Measurements from ENCODE around the gene GNG14. TPM values are rescaled to one million over a fixed set of nuclear protein-coding genes. Genes with fewer than 3 reads are reported as not detected.

The GNG14 gene
- total and polyA plus RNA-seq, 10 of the 15 experiments (the other 5 are each of a cell fraction or from before 2014, with no cell fraction given), result not detected

- TF ChIP-seq SMAD1 (IDR thresholded peaks at IDR 0.05; ENCODE audit: low read depth, partially characterized antibody), result no peak
- no peak for TF ChIP-seq HDAC6 (IDR thresholded peaks at IDR 0.05; ENCODE audit: unreplicated experiment)
- no peak for TF ChIP-seq KLF5 (IDR thresholded peaks at IDR 0.05; ENCODE audit: partially characterized antibody)
- no peak for TF ChIP-seq ZNF24 (IDR thresholded peaks at IDR 0.05)
- TF ChIP-seq, protein P1, sequence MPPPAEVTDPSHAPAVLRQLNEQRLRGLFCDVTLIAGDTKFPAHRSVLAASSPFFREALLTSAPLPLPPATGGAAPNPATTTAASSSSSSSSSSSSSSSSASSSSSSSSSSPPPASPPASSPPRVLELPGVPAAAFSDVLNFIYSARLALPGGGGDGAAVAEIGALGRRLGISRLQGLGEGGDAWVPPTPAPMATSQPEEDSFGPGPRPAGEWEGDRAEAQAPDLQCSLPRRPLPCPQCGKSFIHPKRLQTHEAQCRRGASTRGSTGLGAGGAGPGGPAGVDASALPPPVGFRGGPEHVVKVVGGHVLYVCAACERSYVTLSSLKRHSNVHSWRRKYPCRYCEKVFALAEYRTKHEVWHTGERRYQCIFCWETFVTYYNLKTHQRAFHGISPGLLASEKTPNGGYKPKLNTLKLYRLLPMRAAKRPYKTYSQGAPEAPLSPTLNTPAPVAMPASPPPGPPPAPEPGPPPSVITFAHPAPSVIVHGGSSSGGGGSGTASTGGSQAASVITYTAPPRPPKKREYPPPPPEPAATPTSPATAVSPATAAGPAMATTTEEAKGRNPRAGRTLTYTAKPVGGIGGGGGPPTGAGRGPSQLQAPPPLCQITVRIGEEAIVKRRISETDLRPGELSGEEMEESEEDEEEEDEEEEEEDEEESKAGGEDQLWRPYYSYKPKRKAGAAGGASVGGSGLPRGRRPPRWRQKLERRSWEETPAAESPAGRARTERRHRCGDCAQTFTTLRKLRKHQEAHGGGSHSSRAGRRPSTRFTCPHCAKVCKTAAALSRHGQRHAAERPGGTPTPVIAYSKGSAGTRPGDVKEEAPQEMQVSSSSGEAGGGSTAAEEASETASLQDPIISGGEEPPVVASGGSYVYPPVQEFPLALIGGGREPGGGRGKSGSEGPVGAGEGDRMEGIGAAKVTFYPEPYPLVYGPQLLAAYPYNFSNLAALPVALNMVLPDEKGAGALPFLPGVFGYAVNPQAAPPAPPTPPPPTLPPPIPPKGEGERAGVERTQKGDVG (CRISPR knock-in tag; IDR thresholded peaks at IDR 0.05), result no peak
Measured at GRCh38 chr19:12737835-12738351, 50.1 kb downstream of the GNG14 start (continued).

Small RNA genes within 50 kb of the gene (small RNA-seq; reads per million reads assigned to genes)
- 41.0 reads per million, percentile 98 among the genes with 10 or more reads in this experiment for gene SNORD41

Other genes starting within 250 kb of the GNG14 start
Only the 7 nearest of the 25 such genes appear.
- 132 and 149 TPM in 2 replicates for gene MAN2B1, start 21.3 kb upstream of the GNG14 start, total RNA-seq (2014; rRNA removed)
- gene MAN2B1, start 21.3 kb upstream of the GNG14 start, total RNA-seq (2014; rRNA removed; fragmentation: Illumina TruSeq; extraction: Trizol), result 58.4 and 63.5 TPM in 2 replicates
- 209 and 224 TPM in 2 replicates for gene MAN2B1, start 21.3 kb upstream of the GNG14 start, total RNA-seq (2021)
- 18.2 and 48.7 TPM in 2 replicates for gene MAN2B1, start 21.3 kb upstream of the GNG14 start, polyA plus RNA-seq (2011; rRNA removed)
- 29.5 and 60.4 TPM in 2 replicates for gene MAN2B1, start 21.3 kb upstream of the GNG14 start, polyA plus RNA-seq (2014; fragmentation: Illumina TruSeq; extraction: Trizol)
- gene MAN2B1, start 21.3 kb upstream of the GNG14 start, polyA plus RNA-seq (2014; fragmentation: Nextera tagmentation; extraction: Ambion mirVana), result 10 to 100 TPM in 1 of 2 experiments, 1 to 10 TPM in 1; 7.6 to 33.6 TPM
- 99.2 and 104 TPM in 2 replicates for gene MAN2B1, start 21.3 kb upstream of the GNG14 start, polyA plus RNA-seq (2014; rRNA removed)
- gene MAN2B1, start 21.3 kb upstream of the GNG14 start, polyA plus RNA-seq (2016; fragmentation: Nextera tagmentation; extraction: Ambion mirVana), result 100 to 1,000 TPM; 118 to 133 TPM
- 12.2 and 14.0 TPM in 2 replicates for gene WDR83, start 21.2 kb upstream of the GNG14 start, total RNA-seq (2014; rRNA removed)
- 6.7 and 9.1 TPM in 2 replicates for gene WDR83, start 21.2 kb upstream of the GNG14 start, total RNA-seq (2014; rRNA removed; fragmentation: Illumina TruSeq; extraction: Trizol)
- 16.0 TPM in 2 replicates for gene WDR83, start 21.2 kb upstream of the GNG14 start, total RNA-seq (2021)
- 5.4 and 7.6 TPM in 2 replicates for gene WDR83, start 21.2 kb upstream of the GNG14 start, polyA plus RNA-seq (2011; rRNA removed)
- 2.2 and 4.5 TPM in 2 replicates for gene WDR83, start 21.2 kb upstream of the GNG14 start, polyA plus RNA-seq (2014; fragmentation: Illumina TruSeq; extraction: Trizol)
- gene WDR83, start 21.2 kb upstream of the GNG14 start, polyA plus RNA-seq (2014; fragmentation: Nextera tagmentation; extraction: Ambion mirVana), result 1 to 10 TPM in 1 of 2 experiments, under 1 TPM in 1; 0.58 to 2.3 TPM
- gene WDR83, start 21.2 kb upstream of the GNG14 start, polyA plus RNA-seq (2014; rRNA removed), result 12.6 and 16.5 TPM in 2 replicates
- 10 to 100 TPM; 15.0 to 17.7 TPM for gene WDR83, start 21.2 kb upstream of the GNG14 start, polyA plus RNA-seq (2016; fragmentation: Nextera tagmentation; extraction: Ambion mirVana)
- 89.6 and 94.9 TPM in 2 replicates for gene DHPS, start 6.1 kb upstream of the GNG14 start, total RNA-seq (2014; rRNA removed)
- 56.6 and 58.8 TPM in 2 replicates for gene DHPS, start 6.1 kb upstream of the GNG14 start, total RNA-seq (2014; rRNA removed; fragmentation: Illumina TruSeq; extraction: Trizol)
- 87.2 and 90.4 TPM in 2 replicates for gene DHPS, start 6.1 kb upstream of the GNG14 start, total RNA-seq (2021)
- gene DHPS, start 6.1 kb upstream of the GNG14 start, polyA plus RNA-seq (2011; rRNA removed), result 74.4 and 104 TPM in 2 replicates
- 57.8 and 64.6 TPM in 2 replicates for gene DHPS, start 6.1 kb upstream of the GNG14 start, polyA plus RNA-seq (2014; fragmentation: Illumina TruSeq; extraction: Trizol)
- gene DHPS, start 6.1 kb upstream of the GNG14 start, polyA plus RNA-seq (2014; fragmentation: Nextera tagmentation; extraction: Ambion mirVana), result 10 to 100 TPM; 36.4 to 76.0 TPM
- 95.2 and 102 TPM in 2 replicates for gene DHPS, start 6.1 kb upstream of the GNG14 start, polyA plus RNA-seq (2014; rRNA removed)
- 10 to 100 TPM; 81.8 to 84.9 TPM for gene DHPS, start 6.1 kb upstream of the GNG14 start, polyA plus RNA-seq (2016; fragmentation: Nextera tagmentation; extraction: Ambion mirVana)
- 11.8 and 14.8 TPM in 2 replicates for gene FBXW9, start 8.6 kb downstream of the GNG14 start, total RNA-seq (2014; rRNA removed)
- gene FBXW9, start 8.6 kb downstream of the GNG14 start, total RNA-seq (2014; rRNA removed; fragmentation: Illumina TruSeq; extraction: Trizol), result 3.7 and 4.0 TPM in 2 replicates
- gene FBXW9, start 8.6 kb downstream of the GNG14 start, total RNA-seq (2021), result 10.4 and 12.8 TPM in 2 replicates
- 1.8 and 4.3 TPM in 2 replicates for gene FBXW9, start 8.6 kb downstream of the GNG14 start, polyA plus RNA-seq (2011; rRNA removed)
- 0.16 and 1.5 TPM in 2 replicates for gene FBXW9, start 8.6 kb downstream of the GNG14 start, polyA plus RNA-seq (2014; fragmentation: Illumina TruSeq; extraction: Trizol)
- gene FBXW9, start 8.6 kb downstream of the GNG14 start, polyA plus RNA-seq (2014; fragmentation: Nextera tagmentation; extraction: Ambion mirVana), result 1 to 10 TPM in 1 of 2 experiments, under 1 TPM in 1; 0.21 to 1.1 TPM
- 13.7 and 14.4 TPM in 2 replicates for gene FBXW9, start 8.6 kb downstream of the GNG14 start, polyA plus RNA-seq (2014; rRNA removed)
- 10 to 100 TPM; 13.3 to 13.7 TPM for gene FBXW9, start 8.6 kb downstream of the GNG14 start, polyA plus RNA-seq (2016; fragmentation: Nextera tagmentation; extraction: Ambion mirVana)
- gene TNPO2, start 35.9 kb downstream of the GNG14 start, total RNA-seq (2014; rRNA removed), result 19.0 and 26.2 TPM in 2 replicates
- 29.4 and 33.0 TPM in 2 replicates for gene TNPO2, start 35.9 kb downstream of the GNG14 start, total RNA-seq (2014; rRNA removed; fragmentation: Illumina TruSeq; extraction: Trizol)
- 79.2 and 99.7 TPM in 2 replicates for gene TNPO2, start 35.9 kb downstream of the GNG14 start, total RNA-seq (2021)
- gene TNPO2, start 35.9 kb downstream of the GNG14 start, polyA plus RNA-seq (2011; rRNA removed), result 50.1 and 90.8 TPM in 2 replicates
- 26.3 and 49.0 TPM in 2 replicates for gene TNPO2, start 35.9 kb downstream of the GNG14 start, polyA plus RNA-seq (2014; fragmentation: Illumina TruSeq; extraction: Trizol)
- 1 to 10 TPM; 5.5 to 9.8 TPM for gene TNPO2, start 35.9 kb downstream of the GNG14 start, polyA plus RNA-seq (2014; fragmentation: Nextera tagmentation; extraction: Ambion mirVana)
- gene TNPO2, start 35.9 kb downstream of the GNG14 start, polyA plus RNA-seq (2014; rRNA removed), result 75.5 and 82.0 TPM in 2 replicates
- gene TNPO2, start 35.9 kb downstream of the GNG14 start, polyA plus RNA-seq (2016; fragmentation: Nextera tagmentation; extraction: Ambion mirVana), result 10 to 100 TPM; 18.4 to 23.7 TPM
- gene TRIR, start 46.7 kb downstream of the GNG14 start, total RNA-seq (2014; rRNA removed), result 291 and 318 TPM in 2 replicates
- 113 and 124 TPM in 2 replicates for gene TRIR, start 46.7 kb downstream of the GNG14 start, total RNA-seq (2014; rRNA removed; fragmentation: Illumina TruSeq; extraction: Trizol)
- gene TRIR, start 46.7 kb downstream of the GNG14 start, total RNA-seq (2021), result 202 and 213 TPM in 2 replicates
- gene TRIR, start 46.7 kb downstream of the GNG14 start, polyA plus RNA-seq (2011; rRNA removed), result 174 and 229 TPM in 2 replicates
- gene TRIR, start 46.7 kb downstream of the GNG14 start, polyA plus RNA-seq (2014; fragmentation: Illumina TruSeq; extraction: Trizol), result 126 and 147 TPM in 2 replicates
- gene TRIR, start 46.7 kb downstream of the GNG14 start, polyA plus RNA-seq (2014; fragmentation: Nextera tagmentation; extraction: Ambion mirVana), result 10 to 100 TPM; 59.7 to 96.0 TPM
- gene TRIR, start 46.7 kb downstream of the GNG14 start, polyA plus RNA-seq (2014; rRNA removed), result 426 and 483 TPM in 2 replicates
- 100 to 1,000 TPM; 193 to 202 TPM for gene TRIR, start 46.7 kb downstream of the GNG14 start, polyA plus RNA-seq (2016; fragmentation: Nextera tagmentation; extraction: Ambion mirVana)
- gene GET3, start 49.5 kb downstream of the GNG14 start, total RNA-seq (2014; rRNA removed), result 109 and 118 TPM in 2 replicates
- 56.2 and 61.4 TPM in 2 replicates for gene GET3, start 49.5 kb downstream of the GNG14 start, total RNA-seq (2014; rRNA removed; fragmentation: Illumina TruSeq; extraction: Trizol)
- 75.3 and 84.0 TPM in 2 replicates for gene GET3, start 49.5 kb downstream of the GNG14 start, total RNA-seq (2021)
- 57.3 and 121 TPM in 2 replicates for gene GET3, start 49.5 kb downstream of the GNG14 start, polyA plus RNA-seq (2011; rRNA removed)
- gene GET3, start 49.5 kb downstream of the GNG14 start, polyA plus RNA-seq (2014; fragmentation: Illumina TruSeq; extraction: Trizol), result 22.7 and 76.6 TPM in 2 replicates
- gene GET3, start 49.5 kb downstream of the GNG14 start, polyA plus RNA-seq (2014; fragmentation: Nextera tagmentation; extraction: Ambion mirVana), result 10 to 100 TPM; 14.5 to 22.0 TPM
- gene GET3, start 49.5 kb downstream of the GNG14 start, polyA plus RNA-seq (2014; rRNA removed), result 144 and 156 TPM in 2 replicates
- 100 to 1,000 TPM; 126 to 139 TPM for gene GET3, start 49.5 kb downstream of the GNG14 start, polyA plus RNA-seq (2016; fragmentation: Nextera tagmentation; extraction: Ambion mirVana)